T47D (cell line): ENCODE measurements around the gene DGCR6L.
"Not testable (repeated sequence)": the region's sequence is repeated elsewhere in the genome, so short reads cannot be mapped to it uniquely, and the experiment has no call there.

Experiments
- DNase-seq, 2 experiments: peaks; one replicate each; pipeline versions ENCODE4 v3.0.0 to v3.0.0-alpha.2; 2011 to 2012; ENCODE audit warnings: low read depth in 1 of 2, low spot score in 1 of 2
- JUND ChIP-seq: IDR thresholded peaks from 2 replicates; pipeline ENCODE4 v1.6.1; 2012; ENCODE audit warnings: low read depth
- in situ Hi-C: cut with HindIII; loops from 2 replicates; pipeline ENCODE4 v1.10.0; 2016; ENCODE audit warnings: low sequenced_read_pairs, low pct_unique_long_range_greater_than_20kb

Gene DGCR6L

DNA sequence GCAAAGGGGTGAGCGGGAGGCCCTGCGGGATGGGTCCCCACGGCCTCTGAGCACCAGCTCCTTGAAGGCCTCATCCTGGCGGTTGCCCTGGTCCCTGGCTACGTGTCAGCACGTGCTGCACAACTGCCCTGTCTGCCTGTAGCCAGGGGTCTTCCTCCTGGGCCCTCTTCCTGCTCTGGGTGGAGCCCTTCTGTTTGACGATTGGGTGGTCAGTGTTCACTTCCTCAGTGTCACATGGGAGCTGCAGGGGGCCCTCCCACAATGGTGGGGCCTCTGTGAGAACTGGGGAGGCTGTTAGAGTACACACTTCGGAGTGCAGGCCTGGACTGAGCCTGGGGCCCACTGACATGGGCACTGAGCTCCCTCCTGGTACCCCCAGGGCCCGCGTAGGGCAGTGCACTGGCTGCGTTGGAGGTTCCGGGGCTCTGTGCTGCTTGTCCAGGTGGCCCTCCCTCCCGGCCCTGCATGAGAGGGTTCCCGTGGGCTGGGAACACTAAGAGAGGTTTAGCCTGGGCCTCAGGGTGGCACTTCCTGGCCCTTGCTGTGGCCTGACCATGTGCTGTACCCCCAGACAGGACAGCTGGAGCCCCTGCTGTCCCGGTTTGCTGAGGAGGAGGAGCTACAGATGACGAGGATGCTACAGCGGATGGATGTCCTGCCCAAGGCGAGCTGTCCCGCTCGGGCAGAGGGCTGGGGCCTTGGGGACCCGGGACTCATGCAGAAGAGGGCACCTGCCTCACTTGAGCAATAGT, 13.8 kb downstream of the DGCR6L start:
- no peak for DNase-seq
- in situ Hi-C loops: no loop called here
- no peak for TF ChIP-seq JUND

DNA sequence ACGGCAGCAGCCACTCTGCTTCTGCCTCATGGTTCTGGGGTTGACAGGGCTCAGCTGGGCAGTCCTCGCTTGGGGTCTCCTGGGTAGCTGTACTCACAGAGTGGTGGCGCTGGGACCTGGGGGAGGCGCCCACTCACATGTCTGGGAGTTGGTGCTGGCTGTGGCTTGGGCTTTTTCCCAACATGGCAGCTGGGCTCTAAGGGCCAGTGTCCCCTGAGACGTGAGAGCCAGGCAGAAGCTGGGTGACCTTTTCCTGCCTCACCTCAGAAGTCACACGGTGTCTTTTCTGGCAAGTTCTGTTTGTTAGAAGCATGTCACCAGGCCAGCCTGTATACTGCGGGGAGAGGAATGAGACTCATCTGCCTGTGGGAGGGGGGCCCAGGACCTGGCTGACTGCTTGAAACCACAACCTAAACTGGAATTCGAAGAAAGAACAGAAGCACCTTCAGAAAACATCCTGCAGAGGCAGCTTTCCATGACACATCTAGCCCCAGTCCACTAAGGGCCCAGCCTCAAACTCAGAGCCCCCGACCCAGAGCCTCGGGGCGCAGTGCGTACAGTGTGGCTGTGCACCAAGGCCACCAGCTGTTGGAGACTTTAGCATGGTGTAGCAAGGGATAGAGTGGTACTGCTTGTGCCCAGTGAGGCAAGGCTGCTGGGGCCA, 14.5 kb downstream of the DGCR6L start:
- in situ Hi-C loops, DNase-seq: not testable (repeated sequence)

DNA sequence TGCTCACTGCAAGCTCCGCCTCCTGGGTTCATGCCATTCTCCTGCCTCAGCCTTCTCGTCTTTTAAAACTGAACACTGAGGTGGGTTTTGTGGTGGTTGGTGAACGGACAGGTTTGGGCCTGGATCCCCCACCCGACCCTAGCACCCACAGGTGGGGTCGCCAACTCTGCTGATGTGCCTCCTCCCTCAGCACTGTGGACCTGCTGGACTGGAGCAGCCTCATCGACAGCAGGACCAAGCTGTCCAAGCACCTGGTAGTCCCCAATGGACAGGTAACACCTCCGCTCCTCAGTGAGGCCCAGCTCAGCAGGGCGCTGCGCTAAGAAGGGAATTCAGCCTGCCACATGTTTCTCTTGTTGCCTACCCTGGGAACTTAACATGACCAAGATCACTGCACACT, 15.2 kb downstream of the DGCR6L start:
- in situ Hi-C loops: no loop called here
- no peak for DNase-seq
- no peak for TF ChIP-seq JUND

DNA sequence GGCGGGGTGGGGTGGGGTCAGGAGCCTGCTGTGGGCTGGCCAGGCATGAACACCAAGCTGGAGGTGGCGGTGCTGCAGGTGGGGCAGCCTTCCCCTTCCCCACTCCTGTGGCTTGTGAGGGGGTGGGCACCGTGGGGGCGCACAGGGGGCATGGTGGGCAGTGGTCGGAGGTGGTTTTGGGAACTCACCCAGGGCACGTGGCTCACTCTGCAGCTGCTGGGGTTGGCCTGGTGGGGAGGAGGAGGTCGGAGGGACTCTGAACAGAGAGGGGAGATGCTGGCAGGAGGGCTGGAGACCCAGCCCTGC, 16.7 kb downstream of the DGCR6L start:
- in situ Hi-C loops, DNase-seq: not testable (repeated sequence)

DNA sequence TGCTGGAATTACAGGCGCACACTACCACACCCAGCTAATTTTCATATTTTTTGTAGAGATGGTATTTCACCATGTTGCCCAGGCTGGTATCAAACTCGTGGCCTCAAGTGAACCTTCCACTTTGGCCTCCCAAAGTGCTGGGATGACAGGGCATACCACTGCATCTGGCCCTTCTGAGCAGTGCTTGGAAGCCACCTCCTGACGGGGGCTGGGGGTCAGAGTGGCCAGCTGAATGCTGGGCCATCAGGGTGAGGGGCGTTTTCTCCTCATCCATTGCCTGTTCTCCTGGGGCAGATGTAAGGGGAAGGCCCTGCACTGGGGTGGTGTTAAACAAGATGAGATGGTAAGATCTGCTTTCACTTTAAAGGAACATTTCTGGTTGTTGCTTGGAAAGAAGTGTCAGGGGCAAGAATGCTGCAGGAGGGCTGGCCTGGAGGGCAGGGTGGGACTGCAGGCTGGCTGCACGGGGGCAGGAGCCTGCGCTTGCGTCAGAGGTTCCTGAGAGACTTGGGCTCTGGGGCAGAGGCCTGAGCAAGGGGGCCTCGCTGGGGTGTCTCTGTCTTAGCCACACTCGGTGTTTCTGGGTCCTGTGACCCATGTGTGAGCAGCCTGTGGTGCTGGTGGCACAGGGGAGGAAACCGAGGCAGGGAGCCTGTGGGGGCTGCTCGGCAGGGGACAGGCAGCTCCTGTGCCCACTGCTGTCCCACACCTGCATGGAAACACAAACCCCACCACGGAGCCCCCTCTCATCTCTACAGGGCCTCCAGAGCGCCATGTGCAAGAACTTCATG, 17.2 kb downstream of the DGCR6L start:
- in situ Hi-C loops: no loop called here
- no peak for TF ChIP-seq JUND
- DNase-seq: no peak

DNA sequence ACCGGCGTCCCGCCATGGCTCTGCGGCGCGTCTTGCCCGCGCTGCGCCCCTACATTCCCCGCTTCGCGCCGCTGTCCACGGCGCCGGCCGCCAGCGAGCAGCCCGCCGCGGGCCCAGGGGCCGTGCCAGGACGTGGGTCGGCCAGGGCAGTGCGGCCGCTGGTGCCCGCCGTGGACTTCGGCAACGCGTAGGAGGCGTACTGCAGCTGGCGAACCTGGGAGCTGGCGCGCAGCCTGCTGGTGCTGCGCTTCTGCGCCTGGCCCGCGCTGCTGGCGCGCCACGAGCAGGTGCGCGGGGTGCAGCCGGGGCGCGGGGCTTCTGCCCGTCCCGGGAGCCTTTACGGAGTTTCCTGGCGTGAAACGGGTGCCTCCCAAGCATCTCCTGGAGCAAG, 20.1 kb downstream of the DGCR6L start:
- no peak for TF ChIP-seq JUND
- peak in 1 of 2 experiments; percentile 55 for DNase-seq
- in situ Hi-C loops: no loop called here

DNA sequence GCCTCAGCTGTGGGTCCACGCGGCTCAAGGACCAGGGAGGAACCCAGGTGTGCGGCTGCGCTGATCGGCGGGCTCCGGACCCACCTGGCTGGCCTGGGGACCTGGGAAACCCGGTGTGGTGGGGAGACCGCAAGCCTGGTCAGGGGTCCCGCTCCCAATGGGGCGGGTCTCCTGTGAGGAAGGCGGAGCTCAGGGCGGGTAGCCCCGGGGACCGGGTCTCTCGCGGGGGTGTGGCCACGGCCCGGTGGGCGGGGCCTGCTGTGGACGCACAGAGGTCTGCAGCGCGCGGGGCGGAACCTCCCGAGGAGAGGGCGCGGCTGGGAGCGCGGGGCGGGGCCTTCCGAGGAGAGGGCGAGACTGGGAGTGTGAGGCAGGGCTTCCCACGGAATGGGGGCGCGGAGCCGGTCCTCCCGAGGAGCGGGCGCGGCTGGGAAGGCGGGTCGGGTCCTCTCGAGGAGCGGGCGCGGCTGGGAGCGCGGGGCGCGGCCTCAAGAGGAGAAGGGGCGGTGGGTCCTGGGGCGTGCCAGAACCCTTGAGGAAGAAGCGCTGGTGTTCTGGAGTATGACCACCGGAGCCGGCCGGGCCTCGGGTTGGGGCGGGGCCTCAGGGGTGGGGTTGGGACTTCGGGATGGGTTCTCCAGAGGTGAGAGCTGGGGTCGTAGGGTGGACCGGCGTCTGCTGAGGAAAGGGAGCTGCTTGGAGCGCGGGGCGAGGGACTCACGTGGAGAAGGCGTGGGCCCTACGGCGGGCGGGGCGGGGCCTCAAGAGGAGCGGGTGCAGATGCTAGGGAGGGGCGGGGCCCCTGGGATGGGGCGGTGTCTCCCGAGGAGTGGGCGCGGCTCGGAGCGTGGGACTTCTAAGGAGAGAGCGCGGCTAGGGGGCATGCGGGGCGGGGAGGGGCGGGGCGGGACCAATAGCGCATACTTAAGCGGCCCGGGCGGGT, 20.8 kb downstream of the DGCR6L start:
- in situ Hi-C loops: no loop called here
- no peak for TF ChIP-seq JUND
- peak; percentile 50 to 94 for DNase-seq

DNA sequence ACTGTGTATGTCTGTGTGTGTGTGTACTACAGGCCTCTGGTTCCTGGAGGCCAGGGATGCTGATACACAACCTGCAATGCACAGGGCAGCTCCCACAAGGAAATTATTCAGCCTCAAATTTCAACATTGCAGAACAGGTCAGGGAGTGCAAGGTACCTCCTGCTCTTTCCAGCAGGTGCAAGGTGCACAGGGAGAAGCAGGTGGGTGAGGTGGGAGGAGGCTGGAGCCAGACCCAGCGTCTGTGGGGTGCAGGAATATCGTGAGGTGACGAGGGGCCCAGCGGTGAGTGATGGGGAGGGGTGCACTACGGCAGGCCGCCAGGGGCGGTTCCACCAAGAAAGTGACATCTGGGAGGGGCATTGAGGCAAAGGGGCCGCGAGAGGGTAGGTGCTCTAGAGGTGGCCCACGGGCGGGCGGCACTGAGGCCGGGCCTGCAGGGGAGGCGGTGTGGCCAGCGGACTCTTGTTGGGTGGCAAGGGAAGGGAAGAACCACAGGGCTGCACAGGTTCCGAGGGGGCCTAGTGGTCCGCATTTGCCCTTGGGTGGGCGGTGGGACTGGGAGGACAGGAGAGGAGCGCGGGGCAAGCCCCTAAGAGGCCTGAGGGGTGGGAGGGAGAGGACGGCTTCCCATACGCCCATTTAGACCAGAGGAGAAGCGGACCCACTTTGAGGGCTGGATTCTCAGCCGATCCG, 21.6 kb downstream of the DGCR6L start:
- in situ Hi-C loops: no loop called here
- DNase-seq: no peak
- TF ChIP-seq JUND: no peak

DNA sequence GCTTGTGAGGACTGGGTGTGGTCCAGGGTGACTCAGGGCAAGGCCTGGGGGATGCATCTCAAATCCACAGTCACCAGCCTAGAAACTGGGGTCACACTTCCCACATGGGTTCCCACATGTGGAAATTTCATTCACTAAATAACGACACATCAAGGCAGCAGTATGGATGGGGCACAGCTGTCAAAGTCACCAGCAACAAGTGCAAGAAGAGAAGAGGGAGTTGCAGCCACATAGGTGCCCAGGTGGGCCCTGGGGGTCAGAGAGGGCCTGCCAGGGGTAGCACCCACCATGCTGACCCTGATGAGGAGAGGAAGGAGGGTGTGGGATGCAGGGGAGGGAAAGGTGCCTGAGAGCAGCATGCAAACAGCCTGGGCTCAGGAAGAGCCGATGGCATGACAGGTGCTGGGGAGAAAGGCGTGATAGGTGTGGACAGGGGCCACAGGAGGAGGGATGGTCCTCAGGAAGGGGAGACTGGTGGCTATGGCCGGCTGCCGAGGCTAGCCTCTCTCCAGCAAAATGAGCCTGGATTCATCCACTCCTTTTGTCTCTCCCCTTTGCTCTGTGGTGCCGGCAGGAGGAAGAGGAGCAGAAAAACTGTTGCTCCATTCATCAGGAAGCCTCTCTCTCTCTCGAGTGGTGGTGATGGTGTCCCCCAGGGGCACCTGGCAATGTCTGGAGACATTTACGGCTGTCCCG, 22.3 kb downstream of the DGCR6L start:
- in situ Hi-C loops: no loop called here
- TF ChIP-seq JUND: no peak
- no peak for DNase-seq

DNA sequence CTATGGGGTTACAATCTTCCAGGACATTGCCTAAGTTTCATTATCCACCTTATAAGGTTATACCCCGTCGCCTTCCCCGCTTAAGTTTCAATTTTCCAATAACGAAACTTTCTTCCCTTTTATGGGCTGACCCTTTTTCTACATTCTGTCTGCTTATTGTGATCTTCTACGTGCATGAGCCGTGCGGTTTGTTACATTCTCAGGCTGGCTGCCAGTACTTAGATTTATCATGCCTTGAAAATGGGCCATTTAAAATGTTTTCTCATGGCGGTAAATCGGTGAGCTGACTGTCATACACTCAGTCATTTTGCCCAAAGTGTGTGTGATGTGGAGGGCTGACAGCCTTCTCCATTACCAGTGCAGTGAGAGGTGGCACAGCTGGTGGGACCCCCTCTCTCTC, 23.3 kb downstream of the DGCR6L start:
- no peak for DNase-seq
- in situ Hi-C loops: no loop called here
- no peak for TF ChIP-seq JUND

DNA sequence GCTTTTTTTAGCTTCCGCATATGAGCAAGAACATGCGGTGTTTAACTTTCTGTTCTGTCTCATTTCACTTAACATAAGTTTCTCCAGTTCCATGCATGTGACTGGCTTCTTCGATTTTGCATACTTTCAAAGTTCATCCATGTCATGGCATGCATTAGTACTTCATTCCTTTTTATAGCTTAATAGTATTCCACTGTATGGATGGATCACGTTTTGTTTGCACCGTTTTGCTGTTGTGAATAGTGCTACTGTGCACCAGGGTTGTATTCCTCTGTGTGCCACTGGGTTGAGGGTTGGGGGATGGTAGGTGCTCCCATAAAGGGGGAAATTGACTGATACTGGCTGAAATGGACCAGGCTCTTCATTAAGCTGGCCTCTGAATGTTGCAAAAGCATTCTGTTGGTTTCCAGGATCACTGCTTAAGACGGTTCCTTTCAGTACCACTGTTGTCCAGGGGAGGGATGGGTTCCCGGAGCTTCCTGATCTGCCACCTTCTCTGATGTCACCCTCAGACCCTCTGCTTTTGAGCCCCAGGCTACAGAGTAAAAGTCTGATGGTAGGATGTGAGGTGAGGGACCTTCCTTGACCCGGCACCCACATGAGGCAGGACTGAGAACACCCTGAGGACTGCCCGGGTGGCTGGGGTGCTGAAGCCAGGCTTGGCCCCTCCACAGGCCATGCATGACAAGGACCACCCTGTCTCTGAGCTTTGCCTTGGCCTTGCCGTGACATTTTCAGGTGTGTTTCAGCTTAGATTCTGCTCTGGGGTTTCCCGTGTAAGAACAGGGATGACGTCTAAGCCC, 24.4 kb downstream of the DGCR6L start:
- no peak for DNase-seq
- TF ChIP-seq JUND: no peak
- in situ Hi-C loops: no loop called here
